Right lobe of liver (tissue), 4 donors: ENCODE measurements around the gene NUP210.

Source experiments
- CTCF ChIP-seq, 4 donors: fragments of 200-600 bp in 3 of 4; fragments of 450-650 bp in 1 of 4; IDR thresholded peaks; one replicate each; pipeline versions ENCODE4 v1.5.1 to v1.8.0; 2016 to 2022; ENCODE audit warnings: antibody characterized with exemption in 4 of 4, mild to moderate bottlenecking in 2 of 4
- POLR2A ChIP-seq: fragments of 450-650 bp; IDR thresholded peaks from one replicate; pipeline ENCODE4 v1.6.1; 2017; ENCODE audit warnings: antibody characterized with exemption, mild to moderate bottlenecking
- donor health status: DM: no; HTN: no; CAD: no.
- donor health status: DM: no; HTN: no; CAD: no.
- donor health status: DM: no; HTN: yes; CAD: no.

GRCh38 chr3:13348661-13349396, 71.3 kb downstream of the NUP210 start:
- TF ChIP-seq CTCF (IDR thresholded peaks at IDR 0.05), result no peak
- TF ChIP-seq POLR2A, result no peak
